Neural cell (in vitro differentiated cells): ENCODE measurements around the gene IL1RAPL2. TPM values are rescaled to one million over a fixed set of nuclear protein-coding genes. Genes with fewer than 3 reads are reported as not detected.

Experiments used
- H2AFZ ChIP-seq: fragments of 200-600, 300-800 bp; sonication (generic), shearing (Covaris generic); 2 replicates; pipeline ENCODE4 v1.6.0; 2014; ENCODE audit warnings: low read depth, mild to moderate bottlenecking, antibody characterized with exemption, low read length, moderate library complexity
- H3F3A ChIP-seq: fragments of 200-600 bp; shearing (Covaris generic); 2 replicates; pipeline ENCODE4 v1.6.1; 2016; ENCODE audit warnings: mild to moderate bottlenecking, moderate library complexity, mixed read lengths, antibody characterized with exemption, low read length; ENCODE audit not compliant: insufficient read depth, poor library complexity, severe bottlenecking
- H3K27ac ChIP-seq: fragments of 200-600, 300-800 bp; sonication (generic), shearing (Covaris generic); 2 replicates; pipeline ENCODE4 v1.5.1; 2014; ENCODE audit warnings: mild to moderate bottlenecking, low read length, moderate library complexity
- H3K27me3 ChIP-seq: fragments of 300-800, 200-600 bp; sonication (generic), shearing (Covaris generic); 2 replicates; pipeline ENCODE4 v1.6.0; 2014; ENCODE audit warnings: mild to moderate bottlenecking, low read depth, low read length, moderate library complexity; ENCODE audit not compliant: insufficient read depth
- H3K36me3 ChIP-seq: fragments of 300-800, 200-600 bp; sonication (generic), shearing (Covaris generic); 2 replicates; pipeline ENCODE4 v1.5.1; 2014; ENCODE audit warnings: mild to moderate bottlenecking, antibody characterized with exemption, low read length, moderate library complexity; ENCODE audit not compliant: insufficient read depth
- H3K4me2 ChIP-seq: fragments of 300-800, 200-600 bp; sonication (generic), shearing (Covaris generic); 2 replicates; pipeline ENCODE4 v1.6.0; 2014; ENCODE audit warnings: mild to moderate bottlenecking, low read length
- H3K4me3 ChIP-seq: fragments of 300-800, 200-600 bp; sonication (generic), shearing (Covaris generic); 2 replicates; pipeline ENCODE4 v1.5.1; 2014; ENCODE audit warnings: mild to moderate bottlenecking, low read length, moderate library complexity
- H3K79me2 ChIP-seq: fragments of 200-600 bp; shearing (Covaris generic); replicated peaks from 2 replicates; pipeline ENCODE4 v1.6.0; 2014; ENCODE audit warnings: mild to moderate bottlenecking, low read length, moderate library complexity; ENCODE audit not compliant: insufficient read depth
- H3K9ac ChIP-seq: fragments of 300-800, 200-600 bp; sonication (generic), shearing (Covaris generic); 2 replicates; pipeline ENCODE4 v1.6.1; 2016; ENCODE audit warnings: mild to moderate bottlenecking, low read length, mixed read lengths
- H3K9me2 ChIP-seq: fragments of 200-600 bp; shearing (Covaris generic); 2 replicates; pipeline ENCODE4 v1.6.1; 2016; ENCODE audit warnings: mild to moderate bottlenecking, low read length, mixed read lengths; ENCODE audit not compliant: insufficient read depth
- H3K9me3 ChIP-seq: fragments of 200-600, 300-800 bp; sonication (generic), shearing (Covaris generic); 2 replicates; pipeline ENCODE4 v1.6.1; 2016; ENCODE audit warnings: mild to moderate bottlenecking, mixed run types, low read length, moderate library complexity, mixed read lengths
- H4K20me1 ChIP-seq: fragments of 200-600 bp; shearing (Covaris generic); 2 replicates; pipeline ENCODE4 v1.6.1; 2016; ENCODE audit warnings: mild to moderate bottlenecking, mixed run types; ENCODE audit not compliant: insufficient read depth
- CTCF ChIP-seq: fragments of 450-650 bp; IDR thresholded peaks from 2 replicates; pipeline ENCODE4 v1.5.1; 2014; ENCODE audit warnings: antibody characterized with exemption, mild to moderate bottlenecking, moderate library complexity; ENCODE audit not compliant: poor library complexity, severe bottlenecking
- EP300 ChIP-seq: fragments of 450-650 bp; conservative IDR thresholded peaks from 2 replicates; pipeline ENCODE4 v1.6.1; 2014; ENCODE audit warnings: antibody characterized with exemption, mild to moderate bottlenecking, moderate library complexity; ENCODE audit not compliant: poor library complexity, severe bottlenecking
- EZH2 ChIP-seq: fragments of 200-600, 300-800 bp; shearing (Covaris generic), sonication (generic); IDR thresholded peaks from 2 replicates; pipeline ENCODE4 v1.6.1; 2014; ENCODE audit warnings: antibody characterized with exemption, low read length, borderline replicate concordance, mild to moderate bottlenecking; ENCODE audit not compliant: insufficient read depth, poor library complexity, severe bottlenecking
- MXI1 ChIP-seq: fragments of 450-650 bp; conservative IDR thresholded peaks from 2 replicates; pipeline ENCODE4 v1.6.1; 2014; ENCODE audit warnings: antibody characterized with exemption, mild to moderate bottlenecking; ENCODE audit not compliant: poor library complexity, severe bottlenecking
- POLR2AphosphoS5 ChIP-seq: IDR thresholded peaks from 2 replicates; pipeline ENCODE4 v1.6.1; 2012
- RAD21 ChIP-seq: fragments of 450-650 bp; conservative IDR thresholded peaks from 2 replicates; pipeline ENCODE4 v1.6.1; 2014; ENCODE audit warnings: antibody characterized with exemption, mild to moderate bottlenecking, moderate library complexity
- REST ChIP-seq: IDR thresholded peaks from 2 replicates; pipeline ENCODE4 v1.6.1; 2012; ENCODE audit warnings: borderline replicate concordance
- SMC3 ChIP-seq: fragments of 450-650 bp; conservative IDR thresholded peaks from 2 replicates; pipeline ENCODE4 v1.6.1; 2014; ENCODE audit warnings: antibody characterized with exemption, mild to moderate bottlenecking, moderate library complexity; ENCODE audit not compliant: poor library complexity
- TAF1 ChIP-seq: IDR thresholded peaks from 2 replicates; pipeline ENCODE4 v1.6.1; 2012; ENCODE audit warnings: low read depth
- polyA plus RNA-seq: library from polyadenylated mRNA; depleted of rRNA; stranded (reverse); fragments of >200 nt; gene quantifications from 2 replicates; pipeline ENCODE4 v1.2.3, GENCODE V29; 2014

The IL1RAPL2 gene
- polyA plus RNA-seq, 1 donor from 2014 or later: not detected

- no peaks in the 10 kb centered on the region for H3K9me2 ChIP-seq
- H3K79me2 ChIP-seq: no peaks in the 10 kb centered on the region
- no peak overlapping the region for H3K4me3 ChIP-seq
- TF ChIP-seq CTCF: no peak
- no peak for TF ChIP-seq MXI1
- TF ChIP-seq EZH2: no peak
- no peak for TF ChIP-seq SMC3
- TF ChIP-seq REST: no peak
- TF ChIP-seq EP300: no peak
- TF ChIP-seq TAF1: no peak
- no peak for TF ChIP-seq RAD21
- no peak for TF ChIP-seq POLR2AphosphoS5
- no peaks in the 10 kb centered on the region for H3K9me3 ChIP-seq
- no peaks in the 10 kb centered on the region for H4K20me1 ChIP-seq
- no peak overlapping the region for H3K27ac ChIP-seq
- no peaks in the 10 kb centered on the region for H3K36me3 ChIP-seq
- no peaks in the 10 kb centered on the region for H3K27me3 ChIP-seq
- no peak overlapping the region for H2AFZ ChIP-seq
- H3F3A ChIP-seq: no peaks in the 10 kb centered on the region
- no peak overlapping the region for H3K4me2 ChIP-seq
- no peak overlapping the region for H3K9ac ChIP-seq
Measured at GRCh38 chrX:105315248-105315647, 749.2 kb downstream of the IL1RAPL2 start.

GRCh38 chrX:105317117-105317516, 751.1 kb downstream of the IL1RAPL2 start:
- no peak overlapping the region for H3K27ac ChIP-seq
- H4K20me1 ChIP-seq: no peaks in the 10 kb centered on the region
- no peaks in the 10 kb centered on the region for H3K9me3 ChIP-seq
- no peak overlapping the region for H3K9ac ChIP-seq
- TF ChIP-seq EZH2 (no peak), CTCF (no peak), TAF1 (no peak), EP300 (no peak), REST (no peak), POLR2AphosphoS5 (no peak)
- H3K36me3 ChIP-seq: no peaks in the 10 kb centered on the region
- no peaks in the 10 kb centered on the region for H3K27me3 ChIP-seq
- no peaks in the 10 kb centered on the region for H3K9me2 ChIP-seq
- no peak overlapping the region for H3K4me2 ChIP-seq
- no peaks in the 10 kb centered on the region for H3K79me2 ChIP-seq
- H2AFZ ChIP-seq: no peak overlapping the region
- no peaks in the 10 kb centered on the region for H3F3A ChIP-seq
- H3K4me3 ChIP-seq: no peak overlapping the region
